Fibroblast of pulmonary artery (primary cell): ENCODE results near the gene SDHAF2.

Source experiments
- DNase-seq: peaks from one replicate; pipeline ENCODE4 v3.0.0-alpha.2; 2010; ENCODE audit warnings: low read depth
- H3K4me3 ChIP-seq: replicated peaks from 2 replicates; pipeline ENCODE4 v1.5.1; 2011; ENCODE audit warnings: low read depth, mild to moderate bottlenecking, control low read depth, low read length, moderate library complexity
- CTCF ChIP-seq: IDR thresholded peaks from 2 replicates; pipeline ENCODE4 v1.5.1; 2011; ENCODE audit warnings: mild to moderate bottlenecking, control low read depth, low read length, inconsistent platforms; ENCODE audit errors: missing control alignments

SDHAF2 gene

DNA sequence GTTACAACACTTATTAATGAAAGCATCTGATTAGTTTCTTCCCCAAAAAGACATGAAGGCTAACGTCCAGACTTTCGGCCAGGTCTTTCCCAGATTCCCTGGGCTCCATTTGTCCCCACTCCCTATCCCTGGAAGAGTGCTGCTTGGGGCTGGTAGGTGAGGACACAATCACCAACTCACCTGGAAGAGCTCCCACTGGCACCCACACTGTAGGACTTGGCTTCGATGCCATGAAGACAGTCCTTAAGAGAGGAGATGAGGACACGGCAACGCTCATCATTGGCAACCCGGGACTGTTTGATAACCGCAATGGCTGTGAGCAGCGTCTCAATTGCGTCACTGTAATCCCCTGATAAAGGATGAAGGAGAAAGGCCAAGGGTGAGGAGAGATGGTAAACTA is 18.3 kb upstream of the SDHAF2 start:
- H3K4me3 ChIP-seq, result no peak overlapping the region
- TF ChIP-seq CTCF, result no peak
- DNase-seq, result no peak

- no peak for TF ChIP-seq CTCF
These were observed 16.4 kb upstream of the SDHAF2 start for GRCh38 chr11:61413496-61413895.

GRCh38 chr11:61414547-61414946 is 15.4 kb upstream of the SDHAF2 start:
- no peak for TF ChIP-seq CTCF
- no peak for DNase-seq
- no peak overlapping the region for H3K4me3 ChIP-seq

More at GRCh38 chr11:61413496-61413895, 16.4 kb upstream of the SDHAF2 start:
- DNase-seq, result peak; percentile 13
- H3K4me3 ChIP-seq, result no peak overlapping the region

- no peak overlapping the region for H3K4me3 ChIP-seq
- TF ChIP-seq CTCF, result no peak
- DNase-seq, result no peak
These were observed 14.5 kb upstream of the SDHAF2 start for GRCh38 chr11:61415381-61415780.

- DNase-seq, result no peak
- H3K4me3 ChIP-seq, result no peak overlapping the region
- TF ChIP-seq CTCF, result no peak
These were observed 13.0 kb upstream of the SDHAF2 start for GRCh38 chr11:61416941-61417340.

DNA sequence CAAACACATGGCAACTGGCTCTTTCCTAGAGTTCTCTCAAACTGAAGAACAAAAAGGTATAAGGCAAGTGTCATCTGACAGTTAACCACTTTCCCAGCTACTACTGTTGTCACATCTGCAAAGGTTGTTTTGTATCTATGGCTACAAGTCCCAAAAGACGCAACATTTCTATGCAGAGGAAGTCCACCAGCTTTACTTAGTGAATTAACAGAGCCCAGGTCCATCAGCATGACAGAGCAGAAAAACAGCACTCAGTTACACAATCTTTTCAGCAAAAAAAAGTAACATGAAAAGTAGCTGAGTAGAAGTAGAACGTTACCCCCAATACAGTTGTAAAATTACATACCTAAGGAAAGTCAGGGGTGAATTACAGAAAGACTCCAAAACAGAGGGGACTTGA is 12.3 kb upstream of the SDHAF2 start:
- no peak for TF ChIP-seq CTCF
- peak; percentile 62 for DNase-seq
- H3K4me3 ChIP-seq, result no peak overlapping the region

DNA sequence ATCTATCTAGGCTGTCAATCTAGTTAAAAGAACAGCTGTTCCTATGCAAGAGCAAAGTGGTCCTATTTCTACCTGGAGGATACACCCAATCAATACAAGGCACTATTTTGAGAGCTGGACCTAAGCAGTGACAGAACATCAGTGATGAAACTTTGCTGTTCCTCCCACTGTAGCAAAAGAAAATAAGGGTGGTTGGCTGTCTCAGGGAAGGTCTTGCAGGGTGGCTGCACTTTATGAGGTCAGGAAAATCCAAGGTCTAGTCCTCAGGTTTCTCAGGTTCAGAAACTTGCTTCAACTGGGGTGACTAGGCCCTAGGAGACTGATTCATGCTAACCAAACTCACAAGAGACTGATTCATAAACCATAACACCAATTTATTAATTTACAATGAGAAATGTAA is 11.8 kb upstream of the SDHAF2 start:
- DNase-seq, result no peak
- H3K4me3 ChIP-seq, result no peak overlapping the region
- TF ChIP-seq CTCF, result no peak
